ENCODE measurements around the gene CLDN25.

The CLDN25 gene

DNA sequence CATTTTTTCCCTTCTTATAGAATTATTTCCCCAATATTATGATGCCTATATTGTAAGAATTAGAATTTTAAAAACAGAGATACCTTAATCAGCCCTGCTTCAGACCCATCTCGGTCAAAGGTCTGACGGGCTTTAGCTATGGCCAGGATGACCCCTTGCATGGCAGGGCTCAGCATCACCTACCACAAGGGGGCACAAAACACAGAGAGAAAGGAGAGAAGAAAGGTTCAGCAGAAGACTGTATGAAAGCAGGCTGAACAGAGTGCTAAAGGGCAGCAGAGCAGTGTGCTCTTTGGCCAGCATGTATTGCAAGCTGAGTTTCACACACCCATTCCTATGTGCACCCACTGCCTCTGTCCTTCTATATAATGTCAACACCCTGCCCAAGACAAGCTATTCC is 26.8 kb downstream of the CLDN25 start:
- TF ChIP-seq, protein P1, sequence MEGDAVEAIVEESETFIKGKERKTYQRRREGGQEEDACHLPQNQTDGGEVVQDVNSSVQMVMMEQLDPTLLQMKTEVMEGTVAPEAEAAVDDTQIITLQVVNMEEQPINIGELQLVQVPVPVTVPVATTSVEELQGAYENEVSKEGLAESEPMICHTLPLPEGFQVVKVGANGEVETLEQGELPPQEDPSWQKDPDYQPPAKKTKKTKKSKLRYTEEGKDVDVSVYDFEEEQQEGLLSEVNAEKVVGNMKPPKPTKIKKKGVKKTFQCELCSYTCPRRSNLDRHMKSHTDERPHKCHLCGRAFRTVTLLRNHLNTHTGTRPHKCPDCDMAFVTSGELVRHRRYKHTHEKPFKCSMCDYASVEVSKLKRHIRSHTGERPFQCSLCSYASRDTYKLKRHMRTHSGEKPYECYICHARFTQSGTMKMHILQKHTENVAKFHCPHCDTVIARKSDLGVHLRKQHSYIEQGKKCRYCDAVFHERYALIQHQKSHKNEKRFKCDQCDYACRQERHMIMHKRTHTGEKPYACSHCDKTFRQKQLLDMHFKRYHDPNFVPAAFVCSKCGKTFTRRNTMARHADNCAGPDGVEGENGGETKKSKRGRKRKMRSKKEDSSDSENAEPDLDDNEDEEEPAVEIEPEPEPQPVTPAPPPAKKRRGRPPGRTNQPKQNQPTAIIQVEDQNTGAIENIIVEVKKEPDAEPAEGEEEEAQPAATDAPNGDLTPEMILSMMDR (IDR thresholded peaks at IDR 0.05; ENCODE audit: control insufficient read depth, extremely low read depth, insufficient read depth) = peak; percentile 67
- no peak overlapping the region for H3K4me3 ChIP-seq (ENCODE audit: low read depth, low read length)
- DNase-seq (ENCODE audit: low read depth) = no peak

DNA sequence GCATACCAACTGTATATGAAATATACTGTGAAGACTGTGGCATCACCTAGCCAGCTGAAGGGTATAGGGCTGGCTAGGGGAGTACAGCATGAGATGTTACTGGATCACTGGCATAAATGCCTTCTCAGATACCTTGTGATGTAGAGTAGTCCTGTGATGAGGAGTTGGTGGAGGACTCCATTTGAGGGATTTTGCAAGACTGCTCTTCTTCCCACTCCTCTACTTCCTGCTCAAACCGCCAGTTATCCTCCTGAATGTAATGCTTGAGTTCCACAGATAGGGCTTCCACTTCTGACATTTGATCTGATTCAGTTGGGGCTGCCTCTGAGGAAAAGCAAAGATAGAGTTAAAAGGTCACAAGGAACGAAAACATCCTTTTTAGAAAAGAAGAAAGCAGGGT is 29.3 kb downstream of the CLDN25 start:
- no peak overlapping the region for H3K4me3 ChIP-seq (ENCODE audit: low read depth, low read length)
- TF ChIP-seq, protein P1 (IDR thresholded peaks at IDR 0.05; ENCODE audit: control insufficient read depth, extremely low read depth, insufficient read depth) = no peak
- no peak for DNase-seq (ENCODE audit: low read depth)

- no peak for DNase-seq (ENCODE audit: low read depth)
- H3K4me3 ChIP-seq (ENCODE audit: low read depth, low read length) = no peak overlapping the region
- TF ChIP-seq, protein P1 (IDR thresholded peaks at IDR 0.05; ENCODE audit: control insufficient read depth, extremely low read depth, insufficient read depth) = no peak
Observed at GRCh38 chr11:113814181-113814580, 34.6 kb downstream of the CLDN25 start.

GRCh38 chr11:113817162-113817561 is 37.6 kb downstream of the CLDN25 start:
- TF ChIP-seq, protein P1 (IDR thresholded peaks at IDR 0.05; ENCODE audit: control insufficient read depth, extremely low read depth, insufficient read depth) = no peak
- no peak overlapping the region for H3K4me3 ChIP-seq (ENCODE audit: low read depth, low read length)
- DNase-seq (ENCODE audit: low read depth) = no peak

- no peak overlapping the region for H3K4me3 ChIP-seq (ENCODE audit: low read depth, low read length)
- DNase-seq (ENCODE audit: low read depth) = no peak
- TF ChIP-seq, protein P1 (IDR thresholded peaks at IDR 0.05; ENCODE audit: control insufficient read depth, extremely low read depth, insufficient read depth) = no peak
Observed at GRCh38 chr11:113817626-113818025, 38.0 kb downstream of the CLDN25 start.

DNA sequence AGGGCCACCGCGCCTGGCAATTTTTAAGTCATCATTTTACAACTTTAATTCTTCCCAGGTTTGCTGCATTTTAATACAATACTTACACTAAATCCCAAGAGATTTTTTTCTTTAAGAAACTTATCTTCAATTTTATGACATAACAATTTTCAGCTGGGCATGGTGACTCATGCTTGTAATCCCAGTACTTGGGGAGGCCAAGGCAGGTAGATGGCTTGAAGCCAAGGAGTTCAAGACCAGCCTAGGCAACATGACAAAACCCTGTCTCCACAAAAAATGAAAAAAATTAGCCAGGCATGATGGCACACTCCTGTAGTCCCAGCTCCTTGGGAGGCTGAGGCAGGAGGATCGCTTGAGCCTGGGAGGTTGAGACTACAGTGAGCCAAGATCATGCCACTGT is 38.8 kb downstream of the CLDN25 start:
- DNase-seq (ENCODE audit: low read depth) = no peak
- no peak overlapping the region for H3K4me3 ChIP-seq (ENCODE audit: low read depth, low read length)
- TF ChIP-seq, protein P1 (IDR thresholded peaks at IDR 0.05; ENCODE audit: control insufficient read depth, extremely low read depth, insufficient read depth) = no peak

GRCh38 chr11:113827477-113827876 is 47.9 kb downstream of the CLDN25 start:
- no peak for DNase-seq (ENCODE audit: low read depth)
- TF ChIP-seq, protein P1 (IDR thresholded peaks at IDR 0.05; ENCODE audit: control insufficient read depth, extremely low read depth, insufficient read depth) = no peak
- H3K4me3 ChIP-seq (ENCODE audit: low read depth, low read length) = no peak overlapping the region

Data from LNCaP clone FGC (cell line).